ENCODE results near the gene ASCC3. TPM values are rescaled to one million over a fixed set of nuclear protein-coding genes. Genes with fewer than 3 reads are reported as not detected.

The ASCC3 gene
- total and polyA plus RNA-seq, 2 experiments from 2014 or later = 34.0 to 77.6 TPM

DNA sequence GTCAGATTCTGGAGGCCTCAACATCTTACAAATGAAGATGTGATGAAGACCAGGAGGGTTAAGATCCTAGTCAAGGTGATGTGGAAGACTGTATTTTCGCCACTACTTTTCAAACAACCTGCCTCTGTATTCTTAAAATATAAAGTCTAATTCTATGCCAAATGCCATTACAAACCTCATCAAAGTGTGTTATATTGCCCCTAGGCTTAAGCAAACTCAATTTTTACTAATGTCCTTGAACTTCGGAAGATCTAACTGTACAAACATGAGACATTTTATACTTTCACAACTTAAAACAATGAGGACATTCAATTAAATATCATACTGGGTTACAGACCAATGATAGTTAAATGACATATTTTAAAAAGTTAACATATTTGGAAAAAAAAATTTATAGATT, 19.1 kb downstream of the ASCC3 start:
- H3K4me1 ChIP-seq (ENCODE audit: insufficient read depth) = no peaks in the 10 kb centered on the region
- H4K20me1 ChIP-seq (ENCODE audit: insufficient read depth, poor library complexity, severe bottlenecking) = no peaks in the 10 kb centered on the region
- peaks cover 24% of the 10 kb centered on the region for H3K79me2 ChIP-seq
- TF ChIP-seq EZH2phosphoT487 (IDR thresholded peaks at IDR 0.05; ENCODE audit: low read depth, severe bottlenecking, unreplicated experiment) (no peak), EZH2 (IDR thresholded peaks at IDR 0.05; ENCODE audit: borderline replicate concordance) (no peak)
- TF ChIP-seq, protein P1, sequence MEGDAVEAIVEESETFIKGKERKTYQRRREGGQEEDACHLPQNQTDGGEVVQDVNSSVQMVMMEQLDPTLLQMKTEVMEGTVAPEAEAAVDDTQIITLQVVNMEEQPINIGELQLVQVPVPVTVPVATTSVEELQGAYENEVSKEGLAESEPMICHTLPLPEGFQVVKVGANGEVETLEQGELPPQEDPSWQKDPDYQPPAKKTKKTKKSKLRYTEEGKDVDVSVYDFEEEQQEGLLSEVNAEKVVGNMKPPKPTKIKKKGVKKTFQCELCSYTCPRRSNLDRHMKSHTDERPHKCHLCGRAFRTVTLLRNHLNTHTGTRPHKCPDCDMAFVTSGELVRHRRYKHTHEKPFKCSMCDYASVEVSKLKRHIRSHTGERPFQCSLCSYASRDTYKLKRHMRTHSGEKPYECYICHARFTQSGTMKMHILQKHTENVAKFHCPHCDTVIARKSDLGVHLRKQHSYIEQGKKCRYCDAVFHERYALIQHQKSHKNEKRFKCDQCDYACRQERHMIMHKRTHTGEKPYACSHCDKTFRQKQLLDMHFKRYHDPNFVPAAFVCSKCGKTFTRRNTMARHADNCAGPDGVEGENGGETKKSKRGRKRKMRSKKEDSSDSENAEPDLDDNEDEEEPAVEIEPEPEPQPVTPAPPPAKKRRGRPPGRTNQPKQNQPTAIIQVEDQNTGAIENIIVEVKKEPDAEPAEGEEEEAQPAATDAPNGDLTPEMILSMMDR (IDR thresholded peaks at IDR 0.05; ENCODE audit: poor library complexity) = no peak
- no peaks in the 10 kb centered on the region for H3K27me3 ChIP-seq
- H3K36me3 ChIP-seq (replicated peaks; ENCODE audit: insufficient read depth, low read depth) = no peaks in the 10 kb centered on the region
- no peak overlapping the region for H3K4me2 ChIP-seq
- H3K9me2 ChIP-seq (replicated peaks; ENCODE audit: insufficient read depth) = no peaks in the 10 kb centered on the region
- DNase-seq (ENCODE audit: low spot score) = no peak
- H3K4me3 ChIP-seq = no peak overlapping the region
- H3K27ac ChIP-seq = no peak overlapping the region
- 89% methylated on average over 2 of the region's 2 CpGs for WGBS (ENCODE audit: low lambda C conversion rate, missing lambda C conversion rate)
- H2AFZ ChIP-seq = no peak overlapping the region
- H3K9me3 ChIP-seq (ENCODE audit: low read depth) = no peaks in the 10 kb centered on the region

DNA sequence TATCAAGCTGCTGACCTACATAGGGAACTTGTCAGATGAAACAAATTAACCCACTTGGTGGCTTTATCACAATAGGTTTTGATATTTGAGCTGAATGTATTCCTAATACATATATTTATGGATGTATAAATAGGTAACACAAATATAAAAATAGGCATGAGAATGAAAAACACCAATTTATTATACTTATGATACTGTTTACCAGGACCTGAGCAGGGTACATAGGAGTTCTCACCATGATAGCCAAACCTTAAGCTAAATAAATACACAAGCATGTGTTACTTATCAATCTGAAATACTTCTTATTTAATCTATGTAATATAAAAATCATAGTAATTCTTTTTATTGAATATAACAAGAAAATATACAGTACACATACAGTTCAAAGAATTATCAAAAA, 25.0 kb downstream of the ASCC3 start:
- no peak overlapping the region for H3K4me2 ChIP-seq
- peaks cover 9% of the 10 kb centered on the region for H3K79me2 ChIP-seq
- no peak for TF ChIP-seq EZH2 (IDR thresholded peaks at IDR 0.05; ENCODE audit: borderline replicate concordance)
- H2AFZ ChIP-seq = no peak overlapping the region
- H3K9me3 ChIP-seq (ENCODE audit: low read depth) = no peaks in the 10 kb centered on the region
- H3K27me3 ChIP-seq = no peaks in the 10 kb centered on the region
- H3K4me1 ChIP-seq (ENCODE audit: insufficient read depth) = no peaks in the 10 kb centered on the region
- DNase-seq (ENCODE audit: low spot score) = no peak
- no peak overlapping the region for H3K27ac ChIP-seq
- H3K4me3 ChIP-seq = no peak overlapping the region
- no peaks in the 10 kb centered on the region for H3K9me2 ChIP-seq (replicated peaks; ENCODE audit: insufficient read depth)
- no peaks in the 10 kb centered on the region for H3K36me3 ChIP-seq (replicated peaks; ENCODE audit: insufficient read depth, low read depth)
- H4K20me1 ChIP-seq (ENCODE audit: insufficient read depth, poor library complexity, severe bottlenecking) = no peaks in the 10 kb centered on the region

DNA sequence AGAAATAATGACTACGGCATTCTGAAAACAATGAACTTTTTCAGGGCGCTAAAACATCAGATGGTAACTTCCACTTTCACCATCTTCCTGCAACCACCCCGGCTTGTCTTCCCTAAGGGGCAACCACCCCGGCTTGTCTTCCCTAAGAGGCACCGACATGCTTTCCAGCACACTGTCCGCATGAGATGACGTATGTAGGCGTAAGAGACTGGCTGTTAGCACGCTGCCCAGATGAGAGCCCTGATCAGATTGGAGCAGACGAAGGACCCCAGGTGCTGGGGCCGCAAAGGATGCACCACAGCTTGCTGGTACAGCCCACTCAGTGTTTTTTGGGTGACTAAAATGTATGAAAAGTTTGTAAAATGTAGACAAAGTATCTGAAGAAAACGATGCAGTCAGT, 29.3 kb downstream of the ASCC3 start:
- DNase-seq (ENCODE audit: low spot score) = no peak
- Histone ChIP-seq H3K79me2 (no peaks in the 10 kb centered on the region), H2AFZ (no peak overlapping the region), H3K4me3 (no peak overlapping the region), H4K20me1 (ENCODE audit: insufficient read depth, poor library complexity, severe bottlenecking) (no peaks in the 10 kb centered on the region), H3K27me3 (no peaks in the 10 kb centered on the region), H3K27ac (no peak overlapping the region), H3K36me3 (replicated peaks; ENCODE audit: insufficient read depth, low read depth) (no peaks in the 10 kb centered on the region), H3K9me2 (replicated peaks; ENCODE audit: insufficient read depth) (no peaks in the 10 kb centered on the region), H3K4me1 (ENCODE audit: insufficient read depth) (no peaks in the 10 kb centered on the region), H3K9me3 (ENCODE audit: low read depth) (no peaks in the 10 kb centered on the region), H3K4me2 (no peak overlapping the region)
- 97% methylated on average over 12 of the region's 12 CpGs for WGBS (ENCODE audit: low lambda C conversion rate, missing lambda C conversion rate)
- TF ChIP-seq EZH2 (IDR thresholded peaks at IDR 0.05; ENCODE audit: borderline replicate concordance) = no peak
- TF ChIP-seq, protein P1 (IDR thresholded peaks at IDR 0.05; ENCODE audit: poor library complexity) = no peak

DNA sequence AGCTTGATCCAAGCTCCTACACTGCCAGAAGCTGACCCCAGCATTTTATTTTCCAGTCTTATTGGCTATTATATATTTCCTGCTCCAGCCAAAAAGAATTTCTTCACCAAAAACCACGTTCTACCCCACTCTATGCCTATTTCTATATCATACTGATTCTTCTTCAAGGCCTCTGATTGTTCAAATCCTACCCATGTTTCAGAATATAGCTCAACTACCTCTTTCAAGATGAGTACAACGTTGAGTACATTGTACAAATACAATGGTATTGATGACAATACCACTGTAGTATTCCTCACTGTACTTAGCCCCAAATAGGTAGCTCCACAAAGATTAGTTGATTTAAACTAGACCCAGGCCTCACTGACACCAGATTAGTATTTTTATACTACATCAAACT, 31.0 kb downstream of the ASCC3 start:
- Histone ChIP-seq H3K79me2 (peaks cover under 1% of the 10 kb centered on the region), H3K27ac (no peak overlapping the region), H3K27me3 (no peaks in the 10 kb centered on the region), H3K4me1 (ENCODE audit: insufficient read depth) (no peaks in the 10 kb centered on the region), H4K20me1 (ENCODE audit: insufficient read depth, poor library complexity, severe bottlenecking) (no peaks in the 10 kb centered on the region), H3K9me2 (replicated peaks; ENCODE audit: insufficient read depth) (no peaks in the 10 kb centered on the region), H3K4me3 (no peak overlapping the region), H2AFZ (no peak overlapping the region), H3K4me2 (no peak overlapping the region), H3K36me3 (replicated peaks; ENCODE audit: insufficient read depth, low read depth) (no peaks in the 10 kb centered on the region), H3K9me3 (ENCODE audit: low read depth) (no peaks in the 10 kb centered on the region)
- DNase-seq (ENCODE audit: low spot score) = no peak
- TF ChIP-seq EZH2phosphoT487 (IDR thresholded peaks at IDR 0.05; ENCODE audit: low read depth, severe bottlenecking, unreplicated experiment) (no peak), EZH2 (IDR thresholded peaks at IDR 0.05; ENCODE audit: borderline replicate concordance) (no peak)
- TF ChIP-seq, protein P1 (IDR thresholded peaks at IDR 0.05; ENCODE audit: poor library complexity) = no peak
- WGBS (ENCODE audit: low lambda C conversion rate, missing lambda C conversion rate) = 90% methylated on average over 2 of the region's 2 CpGs

Data from hepatocyte (in vitro differentiated cells).